GM18870 (cell line): ENCODE data around the gene PARD3.
"Not testable (repeated sequence)": the region's sequence is repeated elsewhere in the genome, so short reads cannot be mapped to it uniquely, and the experiment has no call there.

ENCODE experiments used
- ATAC-seq: cut with Tn5 transposase; IDR thresholded peaks from one replicate; pipeline ENCODE4 v1.9.1; 2021; ENCODE audit warnings: moderate library complexity; ENCODE audit not compliant: unreplicated experiment

The PARD3 gene

GRCh38 chr10:34745244-34745643 is 69.9 kb downstream of the PARD3 start:
- no peak for ATAC-seq

GRCh38 chr10:34744590-34744989 is 70.5 kb downstream of the PARD3 start:
- ATAC-seq, result no peak

- ATAC-seq, result no peak
Observed at GRCh38 chr10:34743814-34744213, 71.3 kb downstream of the PARD3 start.

- no peak for ATAC-seq
Observed at GRCh38 chr10:34742456-34742855, 72.6 kb downstream of the PARD3 start.

GRCh38 chr10:34741087-34741486 is 74.0 kb downstream of the PARD3 start:
- ATAC-seq, result not testable (repeated sequence)

- no peak for ATAC-seq
Observed at GRCh38 chr10:34740321-34740720, 74.8 kb downstream of the PARD3 start.

- no peak for ATAC-seq
Observed at GRCh38 chr10:34739915-34740314, 75.2 kb downstream of the PARD3 start.

GRCh38 chr10:34737772-34738169 is 77.3 kb downstream of the PARD3 start:
- no peak for ATAC-seq

- no peak for ATAC-seq
Observed at GRCh38 chr10:34736976-34737771, 77.9 kb downstream of the PARD3 start.

GRCh38 chr10:34734918-34735317 is 80.2 kb downstream of the PARD3 start:
- ATAC-seq, result no peak

GRCh38 chr10:34732926-34733325 is 82.2 kb downstream of the PARD3 start:
- ATAC-seq, result no peak

GRCh38 chr10:34731885-34732701 is 83.0 kb downstream of the PARD3 start:
- ATAC-seq, result no peak

GRCh38 chr10:34731213-34731612 is 83.9 kb downstream of the PARD3 start:
- ATAC-seq, result no peak

GRCh38 chr10:34730726-34731125 is 84.4 kb downstream of the PARD3 start:
- no peak for ATAC-seq

- no peak for ATAC-seq
Observed at GRCh38 chr10:34729619-34730018, 85.5 kb downstream of the PARD3 start.

- no peak for ATAC-seq
Observed at GRCh38 chr10:34728361-34728760, 86.7 kb downstream of the PARD3 start.

- ATAC-seq, result no peak
Observed at GRCh38 chr10:34727595-34728033, 87.5 kb downstream of the PARD3 start.

GRCh38 chr10:34726862-34727261 is 88.2 kb downstream of the PARD3 start:
- ATAC-seq, result no peak

- ATAC-seq, result peak; percentile 59
Observed at GRCh38 chr10:34723750-34724149, 91.3 kb downstream of the PARD3 start.

- no peak for ATAC-seq
Observed at GRCh38 chr10:34722404-34722803, 92.7 kb downstream of the PARD3 start.

GRCh38 chr10:34721208-34721840 is 93.8 kb downstream of the PARD3 start:
- no peak for ATAC-seq

GRCh38 chr10:34719746-34720145 is 95.3 kb downstream of the PARD3 start:
- no peak for ATAC-seq
